Activated CD4-positive, alpha-beta T cell treated with anti-CD3 and anti-CD28 coated beads, Interleukin-10, Interleukin-2, amounts not matched to agents 100 ng/mL and 50 ng/mL, durations not matched to agents 16 hours and 8 hours (primary cell): ENCODE data around the gene GBGT1.
A peak's percentile ranks its signal among the peaks of the same experiment; 100 is the strongest.

Experiments
- DNase-seq: peaks from one replicate; pipeline ENCODE4 v3.0.0-alpha.2; 2020

Gene GBGT1

GRCh38 chr9:133113163-133113948 lies 50.4 kb downstream of the GBGT1 start:
- peak; percentile 50 for DNase-seq

- peak; percentile 72 for DNase-seq
Measured at GRCh38 chr9:133112663-133113026, 51.1 kb downstream of the GBGT1 start.

GRCh38 chr9:133111808-133112662 lies 51.7 kb downstream of the GBGT1 start:
- DNase-seq = no peak

- no peak for DNase-seq
Measured at GRCh38 chr9:133109931-133110650, 53.6 kb downstream of the GBGT1 start.

- no peak for DNase-seq
Measured at GRCh38 chr9:133108794-133109641, 54.7 kb downstream of the GBGT1 start.

GRCh38 chr9:133107961-133108793 lies 55.5 kb downstream of the GBGT1 start:
- no peak for DNase-seq

- DNase-seq = no peak
Measured at GRCh38 chr9:133107245-133107722, 56.4 kb downstream of the GBGT1 start.

- DNase-seq = no peak
Measured at GRCh38 chr9:133106511-133107244, 57.0 kb downstream of the GBGT1 start.

- no peak for DNase-seq
Measured at GRCh38 chr9:133105461-133105770, 58.3 kb downstream of the GBGT1 start.

GRCh38 chr9:133104718-133105460 lies 58.8 kb downstream of the GBGT1 start:
- no peak for DNase-seq

GRCh38 chr9:133103987-133104505 lies 59.7 kb downstream of the GBGT1 start:
- no peak for DNase-seq

- DNase-seq = peak; percentile 42
Measured at GRCh38 chr9:133103183-133103986, 60.3 kb downstream of the GBGT1 start.
